Measurements from ENCODE around the gene ZNF792.
"Not testable (repeated sequence)": the region's sequence is repeated elsewhere in the genome, so short reads cannot be mapped to it uniquely, and the experiment has no call there.

DNA sequence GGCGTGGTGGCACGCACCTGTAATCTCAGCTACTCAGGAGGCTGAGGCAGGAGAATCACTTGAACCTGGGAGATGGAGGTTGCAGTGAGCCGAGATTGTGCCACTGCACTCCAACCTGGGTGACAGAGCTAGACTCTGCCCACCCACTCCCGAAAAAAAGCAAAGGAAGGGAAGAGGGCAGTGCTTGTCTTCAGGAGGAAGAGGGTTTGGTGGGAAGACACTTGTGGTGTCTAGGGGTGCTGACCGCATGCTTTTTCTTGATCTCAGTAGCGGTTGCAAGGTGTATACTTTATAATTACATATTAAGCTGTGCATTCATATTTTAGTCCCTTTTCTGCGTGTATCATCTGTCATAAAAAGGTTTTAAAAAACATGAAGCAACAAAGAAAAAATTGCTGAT is 28.6 kb upstream of the ZNF792 start:
- not testable (repeated sequence) for TF ChIP-seq CTCF (IDR thresholded peaks at IDR 0.05; ENCODE audit: low read depth, low read length); POLR2A (IDR thresholded peaks at IDR 0.05; ENCODE audit: extremely low read depth, insufficient read length); MYC (IDR thresholded peaks at IDR 0.05; ENCODE audit: low read depth, low read length)
- TF ChIP-seq, protein P1, sequence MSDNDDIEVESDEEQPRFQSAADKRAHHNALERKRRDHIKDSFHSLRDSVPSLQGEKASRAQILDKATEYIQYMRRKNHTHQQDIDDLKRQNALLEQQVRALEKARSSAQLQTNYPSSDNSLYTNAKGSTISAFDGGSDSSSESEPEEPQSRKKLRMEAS (IDR thresholded peaks at IDR 0.05; ENCODE audit: low read depth, low read length) = not testable (repeated sequence)
